ENCODE results near the gene SRRM3.
"Not testable (repeated sequence)": the region's sequence is repeated elsewhere in the genome, so short reads cannot be mapped to it uniquely, and the experiment has no call there.

The SRRM3 gene

GRCh38 chr7:76223286-76223972 is 21.7 kb downstream of the SRRM3 start:
- no peak overlapping the region for H3K27ac ChIP-seq
- no peak for DNase-seq (ENCODE audit: low spot score)
- no peak for TF ChIP-seq CTCF (IDR thresholded peaks at IDR 0.05)
- H3K4me3 ChIP-seq = no peak overlapping the region

- no peak for TF ChIP-seq CTCF (IDR thresholded peaks at IDR 0.05)
- Histone ChIP-seq H3K4me3 (no peak overlapping the region), H3K27ac (no peak overlapping the region)
- DNase-seq (ENCODE audit: low spot score) = no peak
These were observed 23.0 kb downstream of the SRRM3 start for GRCh38 chr7:76224695-76225094.

GRCh38 chr7:76225379-76225778 is 23.7 kb downstream of the SRRM3 start:
- no peak for TF ChIP-seq CTCF (IDR thresholded peaks at IDR 0.05)
- no peak overlapping the region for H3K4me3 ChIP-seq
- DNase-seq (ENCODE audit: low spot score) = no peak
- no peak overlapping the region for H3K27ac ChIP-seq

- no peak overlapping the region for H3K4me3 ChIP-seq
- no peak for DNase-seq (ENCODE audit: low spot score)
- no peak overlapping the region for H3K27ac ChIP-seq
- no peak for TF ChIP-seq CTCF (IDR thresholded peaks at IDR 0.05)
These were observed 24.3 kb downstream of the SRRM3 start for GRCh38 chr7:76225951-76226350.

- not testable (repeated sequence) for H3K4me3 ChIP-seq; DNase-seq (ENCODE audit: low spot score); H3K27ac ChIP-seq
These were observed 25.3 kb downstream of the SRRM3 start for GRCh38 chr7:76226878-76227423.

GRCh38 chr7:76230214-76230613 is 28.5 kb downstream of the SRRM3 start:
- no peak overlapping the region for H3K4me3 ChIP-seq
- no peak for DNase-seq (ENCODE audit: low spot score)
- no peak overlapping the region for H3K27ac ChIP-seq
- TF ChIP-seq CTCF (IDR thresholded peaks at IDR 0.05) = no peak

GRCh38 chr7:76231071-76231470 is 29.4 kb downstream of the SRRM3 start:
- no peak overlapping the region for H3K27ac ChIP-seq
- no peak for DNase-seq (ENCODE audit: low spot score)

More at GRCh38 chr7:76231071-76231470, 29.4 kb downstream of the SRRM3 start:
- no peak for TF ChIP-seq CTCF (IDR thresholded peaks at IDR 0.05)
- H3K4me3 ChIP-seq = no peak overlapping the region
